PC-9 (cell line): ENCODE measurements around the gene MS4A10. TPM values are rescaled to one million over a fixed set of nuclear protein-coding genes. Genes with fewer than 3 reads are reported as not detected.

ENCODE experiments used
- BruUV-seq: library from RNA; stranded (reverse); fragments of 400-500 nt; replicated peaks from 2 replicates; lab custom pipeline; 2021; lab: Mats Ljungman, UMichigan
- CTCF ChIA-PET: fragments of 300-600 bp; sonication (Branson Sonifier 250); formaldehyde crosslinking; loops from one replicate; lab custom pipeline; 2022; ENCODE audit warnings: antibody characterized with exemption; lab: Charles Lee
- POLR2A ChIA-PET: fragments of 300-600 bp; sonication (Branson Sonifier 250); formaldehyde crosslinking; loops from one replicate; lab custom pipeline; 2022; ENCODE audit warnings: antibody characterized with exemption; ENCODE audit not compliant: unreplicated experiment; lab: Charles Lee
- DNase-seq, 2 experiments: peaks; one replicate each; pipeline versions ENCODE4 v3.0.0 to v3.0.0-alpha.2; 2015 to 2022; ENCODE audit warnings: mixed read lengths in 1 of 2
- H2AFZ ChIP-seq: fragments of 200-600 bp; sonication (generic); 2 replicates; pipeline ENCODE4 v1.8.1; 2017; ENCODE audit warnings: antibody characterized with exemption
- H3F3A ChIP-seq: fragments of 200-600 bp; sonication (generic); 2 replicates; pipeline ENCODE4 v1.8.1; 2017; ENCODE audit warnings: antibody characterized with exemption, mild to moderate bottlenecking, low read depth; ENCODE audit not compliant: insufficient read depth
- H3K27ac ChIP-seq: fragments of 200-600 bp; sonication (generic); 2 replicates; pipeline ENCODE4 v1.6.1; 2016; ENCODE audit warnings: mixed run types
- H3K27me3 ChIP-seq: fragments of 200-600 bp; sonication (generic); 2 replicates; pipeline ENCODE4 v1.6.1; 2016; ENCODE audit warnings: low read depth, mixed run types; ENCODE audit not compliant: insufficient read depth
- H3K36me3 ChIP-seq: fragments of 200-600 bp; sonication (generic); 2 replicates; pipeline ENCODE4 v1.6.1; 2016; ENCODE audit warnings: low read depth, mixed run types
- H3K4me1 ChIP-seq: fragments of 200-600 bp; sonication (generic); replicated peaks from 2 replicates; pipeline ENCODE4 v1.6.1; 2016; ENCODE audit warnings: mixed run types; ENCODE audit not compliant: insufficient read depth
- H3K4me2 ChIP-seq: fragments of 200-600 bp; sonication (generic); 2 replicates; pipeline ENCODE4 v1.6.1; 2017; ENCODE audit warnings: mixed run types
- H3K4me3 ChIP-seq: fragments of 200-600 bp; sonication (generic); 2 replicates; pipeline ENCODE4 v1.6.1; 2016; ENCODE audit warnings: mixed run types
- H3K79me2 ChIP-seq: fragments of 200-600 bp; sonication (generic); 2 replicates; pipeline ENCODE4 v1.6.1; 2017; ENCODE audit warnings: low read depth, mixed run types
- H3K9me2 ChIP-seq: fragments of 200-600 bp; sonication (generic); 2 replicates; pipeline ENCODE4 v1.8.1; 2017; ENCODE audit warnings: mild to moderate bottlenecking; ENCODE audit not compliant: insufficient read depth
- H3K9me3 ChIP-seq: fragments of 200-600 bp; sonication (generic); 2 replicates; pipeline ENCODE4 v1.8.1; 2016; ENCODE audit warnings: low read depth; ENCODE audit not compliant: insufficient read depth
- H4K20me1 ChIP-seq: fragments of 200-600 bp; sonication (generic); 2 replicates; pipeline ENCODE4 v1.8.1; 2017; ENCODE audit not compliant: insufficient read depth
- CTCF ChIP-seq: fragments of 200-600 bp; sonication (generic); conservative IDR thresholded peaks from 2 replicates; pipeline ENCODE4 v1.6.1; 2017; ENCODE audit warnings: mixed run types, antibody characterized with exemption, mild to moderate bottlenecking, moderate library complexity
- EZH2 ChIP-seq: fragments of 200-600 bp; sonication (generic); IDR thresholded peaks from 2 replicates; pipeline ENCODE4 v1.8.0; 2017; ENCODE audit warnings: antibody characterized with exemption, low read depth
- intact Hi-C: fragments of 100-400 bp; cut with micrococcal nuclease; formaldehyde crosslinking; loops from one replicate; pipeline ENCODE4 v1.10.0; 2022; ENCODE audit not compliant: unreplicated experiment
- total RNA-seq: library from RNA; stranded (reverse); gene quantifications from 2 replicates; pipeline ENCODE4 v1.2.3, GENCODE V29; 2021

Gene MS4A10
- total RNA-seq, 1 experiment from 2014 or later = not detected

- peaks cover 50% of the 10 kb centered on the region for H3K27me3 ChIP-seq
- TF ChIP-seq CTCF = no peak
- TF ChIP-seq EZH2 = no peak
- ChIA-PET POLR2A (no interaction called here), CTCF (no interaction called here)
- DNase-seq = no peak
- BruUV-seq = no TSS peak
- intact Hi-C loops = no loop called here
- H3K79me2 ChIP-seq = no peaks in the 10 kb centered on the region
- H4K20me1 ChIP-seq = no peaks in the 10 kb centered on the region
- H3K36me3 ChIP-seq = no peaks in the 10 kb centered on the region
- no peaks in the 10 kb centered on the region for H3K9me2 ChIP-seq
- no peak overlapping the region for H3K27ac ChIP-seq
- no peaks in the 10 kb centered on the region for H3K4me1 ChIP-seq
- no peaks in the 10 kb centered on the region for H3K9me3 ChIP-seq
- no peak overlapping the region for H3K4me2 ChIP-seq
- H3F3A ChIP-seq = no peaks in the 10 kb centered on the region
- no peak overlapping the region for H3K4me3 ChIP-seq
- no peak overlapping the region for H2AFZ ChIP-seq
Observed at GRCh38 chr11:60790726-60791125, 5.6 kb downstream of the MS4A10 start.

GRCh38 chr11:60791153-60791933 is 6.2 kb downstream of the MS4A10 start:
- no peaks in the 10 kb centered on the region for H3F3A ChIP-seq
- H4K20me1 ChIP-seq = no peaks in the 10 kb centered on the region
- no peaks in the 10 kb centered on the region for H3K9me2 ChIP-seq
- no peak overlapping the region for H3K4me2 ChIP-seq
- peaks cover 56% of the 10 kb centered on the region for H3K27me3 ChIP-seq
- BruUV-seq = no TSS peak
- H3K4me3 ChIP-seq = no peak overlapping the region
- no peak overlapping the region for H3K27ac ChIP-seq
- H3K9me3 ChIP-seq = no peaks in the 10 kb centered on the region
- no peak overlapping the region for H2AFZ ChIP-seq
- DNase-seq = no peak
- TF ChIP-seq EZH2 (no peak), CTCF (no peak)
- no peaks in the 10 kb centered on the region for H3K79me2 ChIP-seq
- no peaks in the 10 kb centered on the region for H3K4me1 ChIP-seq
- CTCF ChIA-PET = no interaction called here
- intact Hi-C loops = no loop called here
- POLR2A ChIA-PET = no interaction called here
- no peaks in the 10 kb centered on the region for H3K36me3 ChIP-seq

- no peaks in the 10 kb centered on the region for H3F3A ChIP-seq
- TF ChIP-seq EZH2 = no peak
- no peak for TF ChIP-seq CTCF
- no TSS peak for BruUV-seq
- ChIA-PET CTCF (no interaction called here), POLR2A (no interaction called here)
- H3K27me3 ChIP-seq = peaks cover 66% of the 10 kb centered on the region
- DNase-seq = peak in 1 of 2 experiments; percentile 2
- H3K36me3 ChIP-seq = no peaks in the 10 kb centered on the region
- no peaks in the 10 kb centered on the region for H3K9me2 ChIP-seq
- intact Hi-C loops = no loop called here
- H3K4me3 ChIP-seq = no peak overlapping the region
- H3K4me2 ChIP-seq = no peak overlapping the region
- no peaks in the 10 kb centered on the region for H3K4me1 ChIP-seq
- H3K9me3 ChIP-seq = no peaks in the 10 kb centered on the region
- H3K27ac ChIP-seq = no peak overlapping the region
- H2AFZ ChIP-seq = no peak overlapping the region
- H4K20me1 ChIP-seq = no peaks in the 10 kb centered on the region
- no peaks in the 10 kb centered on the region for H3K79me2 ChIP-seq
Observed at GRCh38 chr11:60792521-60792920, 7.4 kb downstream of the MS4A10 start.
